GDM1 (cell line): ENCODE measurements around the gene POLRMT.
A peak's percentile ranks its signal among the peaks of the same experiment; 100 is the strongest.
"Not testable (repeated sequence)": the region's sequence is repeated elsewhere in the genome, so short reads cannot be mapped to it uniquely, and the experiment has no call there.

ENCODE experiments used
- DNase-seq: peaks from one replicate; lab custom pipeline; 2025; lab: John Stamatoyannopoulos, UW

The POLRMT gene

DNA sequence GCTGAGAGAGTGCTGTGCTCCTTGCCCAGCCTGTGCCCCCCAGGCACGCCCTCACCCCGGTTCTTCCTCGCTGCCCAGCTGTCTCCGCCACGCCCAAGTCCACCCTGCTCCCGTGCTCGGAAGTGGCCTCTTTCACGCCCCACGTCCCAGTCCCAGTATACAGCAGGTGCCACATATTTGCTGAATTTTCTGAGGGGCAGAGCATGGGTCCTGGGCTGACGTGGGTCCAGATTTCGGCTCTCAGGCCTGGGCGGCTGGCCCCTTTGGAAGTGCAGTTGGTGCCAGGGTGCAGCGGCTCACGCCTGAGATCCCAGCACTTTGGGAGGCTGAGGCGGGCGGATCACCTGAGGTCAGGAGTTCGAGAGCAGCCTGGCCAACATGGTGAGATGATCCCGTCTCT, 40.3 kb downstream of the POLRMT start:
- no peak for DNase-seq

DNA sequence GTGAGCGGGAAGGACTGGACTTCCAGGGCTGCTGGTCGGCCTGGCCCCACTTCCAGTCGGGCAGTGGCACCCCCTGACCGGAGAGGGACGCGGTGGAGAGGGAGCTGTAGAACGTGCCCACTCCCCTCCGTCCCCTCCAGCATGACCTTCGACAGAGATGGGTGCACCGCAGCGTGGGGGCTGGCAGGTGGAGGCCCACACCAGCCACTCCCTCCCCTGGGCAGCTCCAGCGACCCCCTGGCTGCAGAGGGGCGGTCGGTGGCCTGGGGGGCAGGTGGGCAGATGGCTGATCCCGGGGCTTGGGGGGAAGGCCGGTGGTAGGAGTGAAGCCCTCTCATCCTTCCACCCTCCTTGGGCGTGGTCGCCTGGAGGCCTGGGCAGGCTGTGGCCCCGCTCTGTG, 41.2 kb downstream of the POLRMT start:
- DNase-seq = no peak

DNA sequence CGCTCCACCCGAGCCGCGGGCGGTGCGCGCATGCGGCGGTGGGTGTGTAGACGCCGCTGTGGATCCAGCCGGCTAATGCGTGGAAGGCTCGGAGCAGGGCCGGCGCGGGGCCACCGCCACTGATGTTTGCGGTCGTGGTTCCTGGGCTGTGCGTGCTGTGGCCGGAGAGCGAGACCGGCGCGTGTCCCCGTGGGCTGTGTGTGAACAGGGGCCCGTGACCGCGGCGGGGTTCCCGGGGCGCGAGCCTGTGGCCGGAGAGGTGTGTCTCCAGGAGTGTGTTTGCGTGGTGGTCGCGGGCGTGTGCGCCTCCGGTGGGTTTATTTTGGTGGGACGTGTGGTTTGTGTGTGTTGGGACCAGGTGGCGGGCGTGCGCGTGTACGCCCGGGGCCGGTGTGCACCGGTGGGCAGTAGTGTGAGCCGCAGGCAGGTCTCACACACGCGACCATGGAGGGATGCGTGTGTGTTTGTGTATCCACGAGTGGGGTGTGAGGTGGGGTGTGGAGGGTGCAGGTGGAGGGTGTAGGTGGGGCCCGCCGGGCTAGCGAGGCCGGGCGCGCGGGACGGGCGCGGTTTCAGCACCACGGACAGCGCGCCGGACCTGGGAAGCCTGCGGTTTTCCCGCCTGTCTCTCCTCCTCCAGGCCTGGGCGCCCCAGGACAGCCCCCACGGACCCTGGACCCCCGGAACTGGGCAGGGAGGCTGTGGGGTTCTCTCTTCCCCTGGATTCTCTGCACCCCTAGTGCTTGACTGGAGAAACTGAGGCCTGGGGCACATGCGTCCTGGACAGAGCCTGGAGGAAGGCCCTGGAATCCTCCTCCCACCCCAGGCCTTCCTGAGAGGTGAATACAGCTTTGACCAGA, 42.0 kb downstream of the POLRMT start:
- no peak for DNase-seq

DNA sequence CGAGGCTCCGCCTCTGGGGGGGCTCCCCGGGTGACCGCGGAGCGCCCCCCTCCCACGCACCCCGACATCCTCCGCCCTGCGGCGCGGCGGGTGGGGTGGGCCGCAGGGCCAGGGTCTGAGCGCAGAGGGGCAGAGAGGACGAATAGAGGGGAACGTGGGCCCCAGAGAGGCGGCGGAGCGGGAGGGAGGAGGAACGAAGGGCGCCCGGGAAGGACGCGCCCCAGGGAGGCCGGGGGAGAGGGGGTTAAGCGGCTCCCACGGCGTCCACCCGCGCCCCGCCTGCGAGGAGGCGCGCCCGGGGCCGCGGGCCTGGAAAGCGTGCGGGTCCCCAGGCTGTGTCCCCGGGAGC, 42.6 kb downstream of the POLRMT start:
- no peak for DNase-seq

DNA sequence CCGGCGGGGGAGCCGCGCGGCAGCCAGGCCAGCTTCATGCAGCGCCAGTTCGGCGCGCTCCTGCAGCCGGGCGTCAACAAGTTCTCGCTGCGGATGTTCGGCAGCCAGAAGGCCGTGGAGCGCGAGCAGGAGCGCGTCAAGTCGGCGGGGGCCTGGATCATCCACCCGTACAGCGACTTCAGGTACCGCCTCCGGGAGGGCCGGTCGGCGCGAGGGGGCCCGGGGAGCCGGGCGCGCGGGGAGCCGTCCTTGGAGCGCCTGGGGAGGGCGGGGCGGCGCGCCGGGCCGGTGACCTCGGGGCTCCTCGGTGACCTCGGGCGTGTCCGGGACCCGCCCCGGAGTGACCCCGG, 43.0 kb downstream of the POLRMT start:
- no peak for DNase-seq

DNA sequence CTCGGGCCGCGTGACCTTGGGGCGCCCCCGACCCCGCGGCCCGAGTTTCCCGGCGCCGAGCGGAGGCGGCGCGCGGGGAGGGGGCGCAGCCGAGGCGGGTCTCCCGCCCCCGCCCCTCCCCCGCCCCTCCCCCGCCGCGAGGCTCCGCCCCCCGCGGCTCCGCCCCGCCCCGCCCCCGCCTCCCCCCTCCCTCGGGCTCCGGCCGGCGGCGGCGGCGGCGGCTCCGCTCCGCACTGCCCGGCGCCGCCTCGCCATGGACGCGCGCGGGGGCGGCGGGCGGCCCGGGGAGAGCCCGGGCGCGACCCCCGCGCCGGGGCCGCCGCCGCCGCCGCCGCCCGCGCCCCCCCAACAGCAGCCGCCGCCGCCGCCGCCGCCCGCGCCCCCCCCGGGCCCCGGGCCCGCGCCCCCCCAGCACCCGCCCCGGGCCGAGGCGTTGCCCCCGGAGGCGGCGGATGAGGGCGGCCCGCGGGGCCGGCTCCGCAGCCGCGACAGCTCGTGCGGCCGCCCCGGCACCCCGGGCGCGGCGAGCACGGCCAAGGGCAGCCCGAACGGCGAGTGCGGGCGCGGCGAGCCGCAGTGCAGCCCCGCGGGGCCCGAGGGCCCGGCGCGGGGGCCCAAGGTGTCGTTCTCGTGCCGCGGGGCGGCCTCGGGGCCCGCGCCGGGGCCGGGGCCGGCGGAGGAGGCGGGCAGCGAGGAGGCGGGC, 43.5 kb downstream of the POLRMT start, which contains the start of gene HCN2:
Gene HCN2, plus strand, starts transcription at position 189 of the 703 bp plus-strand sequence. Its CDS starts 65 bp downstream, at position 254.
- DNase-seq = no peak

DNA sequence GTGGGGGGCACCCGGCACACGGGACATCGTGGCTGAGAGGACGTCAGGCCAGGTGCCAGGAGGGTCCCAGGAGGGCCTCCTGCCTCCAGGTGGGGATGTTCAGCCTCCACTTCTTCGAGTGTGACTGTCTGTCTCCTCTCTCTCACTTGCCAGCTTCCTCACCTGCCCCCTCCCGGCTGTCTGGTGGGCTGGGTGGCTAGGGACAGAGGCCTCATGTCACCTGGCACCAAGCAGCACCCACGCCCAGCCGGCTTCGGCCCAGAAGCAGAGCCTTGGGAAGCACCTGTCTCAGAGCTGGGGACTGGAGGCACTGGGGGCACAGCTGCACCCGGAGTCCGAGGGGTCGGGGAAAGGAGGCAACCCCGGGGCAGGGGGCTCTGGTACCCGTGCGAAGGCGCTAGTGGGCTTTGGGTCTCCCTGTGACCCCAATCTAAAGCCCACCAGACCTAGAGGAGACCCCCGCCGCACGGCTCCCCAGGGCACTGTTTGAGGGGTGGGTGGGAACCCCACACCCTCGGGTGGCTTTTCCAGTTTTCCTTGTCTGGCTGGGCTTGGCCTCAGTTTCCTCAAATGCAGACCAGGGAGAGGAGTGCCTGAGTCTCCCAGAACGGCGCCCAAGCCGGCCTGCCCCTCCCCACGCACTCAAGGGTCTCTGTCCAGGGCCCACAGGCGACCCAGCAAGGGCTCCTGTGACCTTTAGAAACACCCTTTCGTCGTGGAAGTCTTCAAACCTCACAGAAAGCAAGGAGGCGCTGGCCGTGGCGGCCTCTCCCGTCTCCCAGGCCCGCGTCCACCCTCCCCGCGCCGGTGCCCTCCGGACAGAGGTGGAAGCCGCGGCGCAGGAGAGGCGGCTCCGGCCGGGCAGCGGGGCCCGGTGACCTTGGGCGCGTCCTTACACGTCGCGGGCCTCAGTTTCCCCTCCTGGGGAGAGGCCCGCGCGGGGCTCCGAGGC, 44.3 kb downstream of the POLRMT start:
- no peak for DNase-seq

DNA sequence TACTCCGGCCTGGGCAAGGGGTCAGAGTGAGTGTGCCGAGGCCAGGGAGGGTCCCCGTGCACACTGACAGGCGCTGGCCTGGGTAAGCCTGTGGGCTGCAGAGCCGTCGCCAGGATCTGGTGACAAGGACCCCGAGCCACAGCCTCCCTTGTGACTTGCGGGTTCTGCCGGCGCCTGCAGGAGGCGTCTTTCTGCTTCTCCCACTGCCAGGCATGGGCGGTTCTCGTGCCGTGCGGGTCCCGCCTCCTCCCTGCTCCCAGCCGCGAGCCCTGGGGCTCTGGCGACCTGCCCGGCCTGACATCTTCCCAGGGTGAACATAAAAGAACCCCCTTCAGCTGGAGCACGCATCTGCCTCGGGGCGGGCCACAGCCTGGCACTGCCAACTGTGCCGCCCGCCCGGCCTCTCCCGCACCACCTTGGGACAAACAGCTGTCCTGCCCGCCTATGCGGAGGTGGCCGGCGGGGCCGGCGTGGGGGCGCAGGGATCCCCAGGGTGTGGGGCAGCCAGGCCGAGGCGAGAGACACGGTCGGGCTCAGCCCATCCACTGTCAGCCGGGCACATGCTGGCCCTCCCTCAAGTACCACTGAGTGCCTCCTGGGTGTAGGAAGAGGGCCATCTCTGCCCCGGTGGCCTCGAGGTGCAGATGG, 45.1 kb downstream of the POLRMT start:
- peak; percentile 32 for DNase-seq

DNA sequence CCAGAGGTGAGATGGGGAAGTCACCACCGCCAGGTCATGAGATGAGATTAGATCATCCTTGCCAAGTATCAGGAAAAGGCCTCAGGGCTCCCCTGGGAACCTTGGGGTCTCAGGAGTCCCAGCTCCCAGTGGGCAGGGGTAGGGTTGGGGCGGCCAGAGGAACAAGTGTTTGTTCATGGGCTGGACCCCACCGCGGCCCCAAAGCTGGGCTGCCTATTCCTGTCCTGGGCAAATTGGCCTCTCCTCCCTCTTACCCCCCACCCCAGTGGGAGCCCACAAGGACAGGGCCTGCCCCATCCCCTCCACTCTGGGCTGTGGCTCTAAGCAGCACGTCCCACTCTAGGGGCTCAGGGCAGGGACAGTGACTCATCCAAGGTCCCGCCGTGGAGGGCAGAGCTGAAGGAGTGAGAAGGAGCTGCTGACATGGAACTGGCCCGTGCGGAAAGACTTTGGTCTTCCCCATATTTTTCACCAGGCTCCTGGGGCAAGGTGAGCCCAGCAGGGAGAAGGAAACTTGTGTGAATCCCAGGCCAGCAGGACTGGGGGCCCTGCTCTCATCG, 47.7 kb downstream of the POLRMT start:
- no peak for DNase-seq

DNA sequence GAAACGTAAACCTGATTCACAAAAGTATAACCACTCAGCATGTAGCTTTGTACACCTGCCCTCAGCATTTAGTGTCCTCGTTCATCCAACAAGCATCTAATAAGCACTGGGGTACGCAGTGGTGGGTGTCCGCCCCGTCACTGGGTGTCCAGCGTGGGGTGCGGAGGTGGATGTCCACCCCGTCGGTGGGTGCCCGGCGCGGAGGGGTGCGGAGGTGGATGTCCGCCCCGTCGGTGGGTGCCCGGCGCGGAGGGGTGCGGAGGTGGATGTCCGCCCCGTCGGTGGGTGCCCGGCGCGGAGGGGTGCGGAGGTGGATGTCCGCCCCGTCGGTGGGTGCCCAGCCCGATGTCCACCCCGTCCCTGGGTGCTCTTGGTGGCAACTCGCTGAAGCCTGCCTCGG, 48.2 kb downstream of the POLRMT start:
- DNase-seq = not testable (repeated sequence)

DNA sequence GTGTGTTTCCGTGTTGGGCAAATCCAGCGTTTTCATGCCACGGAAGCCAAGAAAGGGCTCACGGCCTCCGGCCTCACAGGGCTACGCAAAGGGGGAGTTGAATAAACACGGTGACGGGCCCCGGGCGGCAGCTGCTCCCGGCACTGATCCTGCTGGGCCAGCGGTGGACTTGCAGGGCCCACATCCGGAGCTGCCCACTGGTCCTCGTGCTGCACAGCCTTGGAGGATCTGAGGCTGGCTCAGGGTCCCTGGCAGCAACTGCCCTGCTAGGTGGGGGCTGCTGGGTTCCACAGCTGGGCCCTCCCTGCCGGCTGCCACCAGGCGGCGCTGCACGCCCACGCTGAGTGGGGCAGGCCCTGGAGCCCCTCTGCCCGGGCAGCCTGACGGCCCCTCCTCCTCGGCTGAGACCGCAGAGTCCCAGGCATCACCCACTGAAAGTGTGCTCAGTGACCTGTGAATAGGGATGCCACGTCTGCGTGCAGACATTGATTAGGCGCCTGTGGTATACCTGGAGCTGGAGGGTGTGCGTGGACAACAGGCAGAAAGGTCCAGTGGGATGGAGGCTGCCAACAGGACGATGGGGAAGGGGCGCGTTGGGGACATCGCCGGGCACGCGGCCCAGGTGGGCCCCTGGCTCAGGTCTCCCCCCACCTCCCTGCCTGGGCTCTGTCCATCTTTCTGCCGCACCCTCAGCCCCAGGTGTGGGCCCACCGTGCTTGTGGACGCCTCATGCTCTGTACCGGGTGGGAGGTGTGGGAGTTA, 48.9 kb downstream of the POLRMT start:
- peak; percentile 60 for DNase-seq

DNA sequence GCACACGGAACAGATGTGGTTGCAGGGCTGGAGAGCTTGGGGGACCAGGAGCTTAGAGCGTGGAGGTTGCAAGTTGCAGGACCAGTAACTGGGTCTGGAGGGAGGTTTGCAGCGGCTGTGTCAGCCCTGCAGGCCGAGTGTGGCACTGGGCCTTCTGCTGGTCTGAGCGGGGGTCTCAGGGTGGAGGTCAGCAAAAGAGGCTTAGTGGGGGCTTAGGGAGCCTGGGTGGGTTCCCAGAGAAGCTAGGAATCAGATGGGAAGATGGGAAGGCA, 49.4 kb downstream of the POLRMT start:
- no peak for DNase-seq

DNA sequence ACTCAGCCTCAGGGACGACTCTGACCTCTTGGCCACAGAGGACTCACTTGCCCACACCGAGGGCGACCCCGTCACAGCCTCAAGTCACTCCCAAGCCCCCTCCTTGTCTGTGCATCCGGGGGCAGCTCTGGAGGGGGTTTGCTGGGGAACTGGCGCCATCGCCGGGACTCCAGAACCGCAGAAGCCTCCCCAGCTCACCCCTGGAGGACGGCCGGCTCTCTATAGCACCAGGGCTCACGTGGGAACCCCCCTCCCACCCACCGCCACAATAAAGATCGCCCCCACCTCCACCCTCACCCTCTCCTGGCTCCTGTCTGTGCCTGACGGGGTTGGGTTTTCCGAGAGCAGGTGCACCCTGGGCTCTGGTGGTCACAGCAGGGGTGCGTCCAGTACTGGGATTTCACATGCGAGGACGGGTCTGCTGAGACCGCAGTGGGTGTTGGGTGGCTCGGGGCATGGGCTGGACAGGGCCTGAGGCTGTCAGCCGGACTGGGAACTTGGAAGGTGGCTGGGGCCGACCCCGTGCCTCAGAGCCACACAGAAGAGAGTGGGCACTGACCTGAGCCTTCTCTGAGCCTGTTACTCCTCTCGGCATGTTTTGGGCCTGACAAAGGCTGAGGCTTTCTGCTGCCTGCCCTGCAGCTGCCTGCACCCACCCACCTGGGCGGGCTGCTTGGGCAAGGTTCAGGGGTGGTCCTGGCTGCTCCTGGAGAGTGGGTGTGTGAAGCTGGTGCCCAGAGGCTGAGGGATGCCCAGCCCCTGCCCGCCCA, 50.0 kb downstream of the POLRMT start:
- no peak for DNase-seq

DNA sequence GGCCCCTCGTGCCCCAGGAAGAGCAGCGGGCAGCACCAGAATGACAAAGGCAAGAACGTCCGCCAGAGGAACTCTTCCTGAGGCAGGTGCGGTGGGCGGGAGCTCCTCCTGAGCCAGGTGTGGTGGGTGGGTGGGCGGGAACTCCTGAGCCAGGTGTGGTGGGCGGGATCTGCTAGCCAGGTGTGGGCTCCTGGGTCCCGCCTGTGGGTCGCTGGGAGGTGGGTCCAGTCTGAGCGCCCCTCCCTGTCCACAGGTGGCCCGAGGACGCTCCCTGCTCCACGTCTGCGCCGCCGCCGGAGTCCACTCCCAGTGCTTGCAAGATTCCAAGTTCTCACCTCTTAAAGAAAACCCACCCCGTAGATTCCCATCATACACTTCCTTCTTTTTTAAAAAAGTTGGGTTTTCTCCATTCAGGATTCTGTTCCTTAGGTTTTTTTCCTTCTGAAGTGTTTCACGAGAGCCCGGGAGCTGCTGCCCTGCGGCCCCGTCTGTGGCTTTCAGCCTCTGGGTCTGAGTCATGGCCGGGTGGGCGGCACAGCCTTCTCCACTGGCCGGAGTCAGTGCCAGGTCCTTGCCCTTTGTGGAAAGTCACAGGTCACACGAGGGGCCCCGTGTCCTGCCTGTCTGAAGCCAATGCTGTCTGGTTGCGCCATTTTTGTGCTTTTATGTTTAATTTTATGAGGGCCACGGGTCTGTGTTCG, 50.7 kb downstream of the POLRMT start:
- DNase-seq = no peak

DNA sequence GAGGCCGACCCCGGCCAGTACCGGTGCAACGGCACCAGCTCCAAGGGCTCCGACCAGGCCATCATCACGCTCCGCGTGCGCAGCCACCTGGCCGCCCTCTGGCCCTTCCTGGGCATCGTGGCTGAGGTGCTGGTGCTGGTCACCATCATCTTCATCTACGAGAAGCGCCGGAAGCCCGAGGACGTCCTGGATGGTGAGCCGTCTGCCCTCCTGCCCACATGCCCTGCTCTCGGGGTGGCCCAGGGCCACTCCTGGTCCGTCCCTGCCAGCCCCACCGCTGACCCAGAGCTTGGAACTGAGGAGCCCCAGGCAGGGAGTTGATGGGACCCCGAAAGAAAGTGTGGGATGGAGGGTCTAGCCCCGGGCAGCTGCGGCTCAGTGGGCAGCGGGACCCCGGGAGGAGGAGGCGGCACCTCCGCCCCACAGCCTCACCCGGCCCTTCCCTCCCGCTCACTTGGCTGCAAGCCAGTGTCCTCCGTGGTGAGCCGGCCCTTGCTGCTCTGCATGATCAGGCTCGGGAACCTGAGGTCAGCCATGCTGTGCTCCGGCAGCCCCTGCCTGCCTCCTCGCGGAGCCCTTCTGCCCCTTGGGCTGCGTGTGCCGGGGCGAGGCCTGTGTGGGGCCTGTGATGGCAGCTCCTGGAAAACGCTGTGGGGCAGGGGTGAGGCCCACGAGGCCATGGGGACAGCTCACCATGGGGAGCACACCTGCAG, 51.8 kb downstream of the POLRMT start:
- no peak for DNase-seq

DNA sequence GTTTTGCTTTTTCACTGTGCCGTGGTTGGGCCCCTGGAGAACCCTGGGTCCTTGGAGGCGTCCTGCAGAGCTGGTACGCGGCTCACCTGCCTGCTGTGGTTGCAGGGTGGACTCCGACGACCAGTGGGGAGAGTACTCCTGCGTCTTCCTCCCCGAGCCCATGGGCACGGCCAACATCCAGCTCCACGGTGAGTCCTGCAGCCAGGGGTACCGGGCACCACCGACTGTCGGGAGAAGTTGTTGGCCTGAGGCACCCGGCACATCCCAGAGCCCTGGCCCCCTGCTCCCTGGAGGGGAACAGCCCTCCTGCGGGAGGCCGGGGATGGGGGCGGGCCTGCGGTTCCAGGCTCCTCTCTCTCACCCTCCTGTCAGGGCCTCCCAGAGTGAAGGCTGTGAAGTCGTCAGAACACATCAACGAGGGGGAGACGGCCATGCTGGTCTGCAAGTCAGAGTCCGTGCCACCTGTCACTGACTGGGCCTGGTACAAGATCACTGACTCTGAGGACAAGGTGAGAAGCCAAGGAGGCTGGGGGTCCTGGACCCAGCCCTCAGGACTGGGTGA, 53.0 kb downstream of the POLRMT start:
- no peak for DNase-seq

DNA sequence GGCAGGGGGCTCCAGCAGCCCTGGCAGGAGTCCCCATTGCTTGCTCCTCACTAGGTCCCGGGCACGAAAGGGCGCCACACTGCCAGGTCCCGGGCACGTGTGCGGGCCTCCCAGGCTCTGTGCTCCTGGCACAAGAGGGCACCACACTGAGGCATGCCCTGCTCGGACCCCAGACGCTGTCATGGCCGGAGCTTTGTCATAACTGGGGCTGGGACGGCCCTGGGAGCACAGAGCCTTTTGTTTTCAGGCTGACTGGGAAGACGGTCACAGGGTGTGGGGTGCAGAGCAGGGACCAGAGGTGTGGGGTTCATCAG, 53.5 kb downstream of the POLRMT start:
- DNase-seq = no peak

DNA sequence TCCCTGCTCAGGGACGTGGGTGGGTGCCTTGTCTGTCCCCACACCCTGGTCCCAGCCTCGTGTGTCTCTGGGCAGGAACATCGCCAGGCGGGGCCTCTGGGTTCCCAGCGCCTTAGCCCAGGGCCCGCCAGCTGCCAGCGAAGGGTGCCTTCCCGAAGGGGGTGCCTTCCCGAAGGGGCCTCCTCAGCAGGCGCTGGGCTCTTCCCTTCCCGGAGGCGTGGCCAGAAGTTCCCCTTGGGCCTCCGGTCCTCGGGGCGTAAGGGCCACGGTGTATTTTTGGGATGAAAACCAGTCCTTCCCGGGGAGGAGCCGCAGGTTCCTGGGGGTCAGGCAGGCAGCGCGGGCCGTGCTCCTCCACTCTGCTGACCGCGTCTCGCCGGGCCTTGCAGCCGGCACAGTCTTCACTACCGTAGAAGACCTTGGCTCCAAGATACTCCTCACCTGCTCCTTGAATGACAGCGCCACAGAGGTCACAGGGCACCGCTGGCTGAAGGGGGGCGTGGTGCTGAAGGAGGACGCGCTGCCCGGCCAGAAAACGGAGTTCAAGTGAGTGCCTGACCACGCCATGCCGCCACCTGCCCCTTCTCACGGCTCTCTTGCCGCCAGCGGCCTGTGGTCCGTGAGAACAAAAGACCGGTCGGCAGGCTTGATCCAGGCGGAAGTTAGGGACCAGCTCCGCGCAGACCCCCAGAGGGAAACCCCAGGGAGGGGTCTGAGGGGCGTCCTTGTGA, 54.1 kb downstream of the POLRMT start:
- DNase-seq = no peak
